BJ (cell line): ENCODE measurements around the gene NEURL1B. TPM values are rescaled to one million over a fixed set of nuclear protein-coding genes. Genes with fewer than 3 reads are reported as not detected.

ENCODE experiments used
- CTCF ChIA-PET: fragments of 350-600 bp; formaldehyde crosslinking; extraction: SDS; loops from one replicate; lab custom pipeline; 2021; ENCODE audit warnings: antibody characterized with exemption, inconsistent platforms; lab: Yijun Ruan, JAX
- POLR2A ChIA-PET: fragments of 300-600 bp; sonication (Branson Sonifier 250); formaldehyde crosslinking; extraction: SDS; loops from one replicate; lab custom pipeline; 2021; ENCODE audit warnings: antibody characterized with exemption; lab: Charles Lee
- DNase-seq: peaks from one replicate; pipeline ENCODE4 v3.0.0-alpha.2; 2011; ENCODE audit warnings: low read depth
- H3K27me3 ChIP-seq: 2 replicates; pipeline ENCODE4 v1.6.0; 2011; ENCODE audit warnings: low read length; ENCODE audit not compliant: control insufficient read depth, insufficient read depth
- H3K36me3 ChIP-seq: 2 replicates; pipeline ENCODE4 v1.5.1; 2011; ENCODE audit warnings: low read length; ENCODE audit not compliant: control insufficient read depth, insufficient read depth
- H3K4me3 ChIP-seq: 2 replicates; pipeline ENCODE4 v1.5.1; 2011; ENCODE audit warnings: low read depth, mild to moderate bottlenecking, control low read depth, low read length
- polyA plus RNA-seq: library from polyadenylated mRNA; depleted of rRNA; stranded (reverse); fragments of >200 nt; gene quantifications from 2 replicates; pipeline ENCODE4 v1.2.3, GENCODE V29; 2011; rRNA removed
- small RNA-seq: library from RNA; depleted of rRNA; stranded (forward); fragments of <200 nt; gene quantifications from one replicate; pipeline ENCODE3, GENCODE V24; 2012; ENCODE audit warnings: low replicate concordance, low read depth; ENCODE audit not compliant: insufficient read length
- TF ChIP-seq, protein P1 (sequence below): IDR thresholded peaks from 2 replicates; pipeline ENCODE4 v1.5.1; 2011; ENCODE audit warnings: low read depth, mild to moderate bottlenecking, control low read depth, inconsistent platforms, low read length, moderate library complexity; ENCODE audit not compliant: insufficient read depth

Gene NEURL1B
- polyA plus RNA-seq, 1 experiment, result 2.3 TPM

GRCh38 chr5:172736508-172737135, 95.6 kb downstream of the NEURL1B start:
- ChIA-PET CTCF (no interaction called here), POLR2A (no interaction called here)
- Histone ChIP-seq H3K36me3 (no peaks in the 10 kb centered on the region), H3K4me3 (no peak overlapping the region), H3K27me3 (no peaks in the 10 kb centered on the region)
- DNase-seq, result no peak
- TF ChIP-seq, protein P1, sequence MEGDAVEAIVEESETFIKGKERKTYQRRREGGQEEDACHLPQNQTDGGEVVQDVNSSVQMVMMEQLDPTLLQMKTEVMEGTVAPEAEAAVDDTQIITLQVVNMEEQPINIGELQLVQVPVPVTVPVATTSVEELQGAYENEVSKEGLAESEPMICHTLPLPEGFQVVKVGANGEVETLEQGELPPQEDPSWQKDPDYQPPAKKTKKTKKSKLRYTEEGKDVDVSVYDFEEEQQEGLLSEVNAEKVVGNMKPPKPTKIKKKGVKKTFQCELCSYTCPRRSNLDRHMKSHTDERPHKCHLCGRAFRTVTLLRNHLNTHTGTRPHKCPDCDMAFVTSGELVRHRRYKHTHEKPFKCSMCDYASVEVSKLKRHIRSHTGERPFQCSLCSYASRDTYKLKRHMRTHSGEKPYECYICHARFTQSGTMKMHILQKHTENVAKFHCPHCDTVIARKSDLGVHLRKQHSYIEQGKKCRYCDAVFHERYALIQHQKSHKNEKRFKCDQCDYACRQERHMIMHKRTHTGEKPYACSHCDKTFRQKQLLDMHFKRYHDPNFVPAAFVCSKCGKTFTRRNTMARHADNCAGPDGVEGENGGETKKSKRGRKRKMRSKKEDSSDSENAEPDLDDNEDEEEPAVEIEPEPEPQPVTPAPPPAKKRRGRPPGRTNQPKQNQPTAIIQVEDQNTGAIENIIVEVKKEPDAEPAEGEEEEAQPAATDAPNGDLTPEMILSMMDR, result no peak

GRCh38 chr5:172739375-172739774, 98.3 kb downstream of the NEURL1B start:
- no peaks in the 10 kb centered on the region for H3K36me3 ChIP-seq
- no peak overlapping the region for H3K4me3 ChIP-seq
- H3K27me3 ChIP-seq, result no peaks in the 10 kb centered on the region
- TF ChIP-seq, protein P1, result no peak
- ChIA-PET POLR2A (no interaction called here), CTCF (no interaction called here)
- DNase-seq, result no peak

DNA sequence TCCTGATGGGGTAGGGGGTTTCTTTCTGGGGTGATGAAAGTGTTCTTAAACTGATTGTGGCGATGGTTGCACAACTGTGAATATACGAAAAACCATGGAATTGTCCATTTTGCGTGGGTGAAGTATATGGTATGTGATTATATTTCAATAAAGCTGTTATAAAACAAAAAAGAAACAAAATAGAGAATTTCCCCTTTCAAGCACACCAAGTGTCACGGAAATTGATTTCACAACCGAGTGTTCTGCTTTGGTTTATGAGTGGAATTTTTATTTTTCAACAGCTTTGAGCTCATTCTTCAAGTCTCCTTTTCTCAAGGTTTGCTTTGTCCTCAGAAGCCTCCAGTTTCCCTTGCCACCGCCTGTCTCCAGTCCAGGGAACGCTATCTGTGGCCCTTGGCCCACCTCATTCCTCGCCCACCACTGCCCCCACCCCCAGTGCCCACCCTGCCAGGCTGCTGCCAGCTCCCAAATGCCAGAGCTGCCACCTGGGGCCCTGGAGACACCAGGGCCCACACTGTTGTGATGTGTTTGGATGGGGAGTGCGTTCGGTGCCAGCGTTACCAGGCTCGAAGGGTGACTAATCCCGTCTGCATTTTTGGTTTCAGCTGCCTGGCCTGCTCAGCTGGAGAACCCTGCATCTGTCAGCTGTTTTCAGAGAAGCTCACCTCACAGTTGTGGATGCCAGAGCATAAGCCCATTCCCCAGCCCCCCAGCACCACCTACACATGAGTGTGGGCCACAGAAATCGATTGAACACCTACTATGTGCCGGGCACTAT, 99.6 kb downstream of the NEURL1B start:
- ChIA-PET CTCF (interaction anchor here (0.8 to 1.7 kb wide), 4 partner anchors 24 to 213 kb away, joined by 3 to 8 read pairs (median 4); no protein-coding TSS in a partner anchor), POLR2A (interaction anchor here (0.6 to 1.3 kb wide), 6 partner anchors 24 to 166 kb away, joined by 3 to 18 read pairs (median 5); partner anchors contain the start of gene DUSP1)
- peak; percentile 75 for DNase-seq
- TF ChIP-seq, protein P1, result no peak
- Histone ChIP-seq H3K36me3 (no peaks in the 10 kb centered on the region), H3K4me3 (no peak overlapping the region), H3K27me3 (no peaks in the 10 kb centered on the region)

Small RNA genes within 50 kb of the gene (small RNA-seq; reads per million reads assigned to genes)
- gene AC027309.2, result not detected
- 1.9 reads per million for gene MIR5003

Other genes starting within 250 kb of the NEURL1B start
- gene SH3PXD2B, start 186.7 kb upstream of the NEURL1B start, polyA plus RNA-seq, result 11.6 and 15.5 TPM in 2 replicates
- gene DUSP1, start 129.9 kb downstream of the NEURL1B start, polyA plus RNA-seq, result 252 and 432 TPM in 2 replicates
- 173 and 216 TPM in 2 replicates for gene ERGIC1, start 193.0 kb downstream of the NEURL1B start, polyA plus RNA-seq